GM19023 (cell line): ENCODE measurements around the gene PRR3.
A peak's percentile ranks its signal among the peaks of the same experiment; 100 is the strongest.

Source experiments
- ATAC-seq: cut with Tn5 transposase; IDR thresholded peaks from one replicate; pipeline ENCODE4 v1.9.1; 2021; ENCODE audit warnings: mild to moderate bottlenecking, moderate library complexity; ENCODE audit not compliant: unreplicated experiment

PRR3 gene

GRCh38 chr6:30533460-30534294 lies 23.4 kb upstream of the PRR3 start:
- ATAC-seq = no peak

GRCh38 chr6:30537931-30538330 lies 19.2 kb upstream of the PRR3 start:
- no peak for ATAC-seq

- ATAC-seq = no peak
Observed at GRCh38 chr6:30541515-30542403, 15.3 kb upstream of the PRR3 start.

GRCh38 chr6:30542404-30542725 lies 14.7 kb upstream of the PRR3 start:
- no peak for ATAC-seq

GRCh38 chr6:30542915-30543314 lies 14.2 kb upstream of the PRR3 start:
- no peak for ATAC-seq

- ATAC-seq = no peak
Observed at GRCh38 chr6:30543821-30544220, 13.3 kb upstream of the PRR3 start.

GRCh38 chr6:30544666-30545272 lies 12.3 kb upstream of the PRR3 start:
- ATAC-seq = no peak

- no peak for ATAC-seq
Observed at GRCh38 chr6:30547454-30547853, 9.6 kb upstream of the PRR3 start.

GRCh38 chr6:30548375-30548774 lies 8.7 kb upstream of the PRR3 start:
- ATAC-seq = no peak

GRCh38 chr6:30554404-30554803 lies 2.7 kb upstream of the PRR3 start:
- ATAC-seq = no peak

GRCh38 chr6:30554962-30555815 lies 1.9 kb upstream of the PRR3 start:
- ATAC-seq = peak; percentile 7

- ATAC-seq = no peak
Observed at GRCh38 chr6:30555816-30556065, 1.4 kb upstream of the PRR3 start.

- peak; percentile 81 for ATAC-seq
Observed at GRCh38 chr6:30556066-30556905, 809 bp upstream of the PRR3 start, which contains the start of gene GNL1. GNL1 (minus strand) TSS chr6:30556489; CDS start chr6:30556203, 286 bp downstream.

GRCh38 chr6:30557683-30557981 lies 537 bp downstream of the PRR3 start:
- no peak for ATAC-seq

GRCh38 chr6:30560930-30561329 lies 3.8 kb downstream of the PRR3 start:
- ATAC-seq = no peak

- ATAC-seq = no peak
Observed at GRCh38 chr6:30562470-30563425, 5.7 kb downstream of the PRR3 start.

- no peak for ATAC-seq
Observed at GRCh38 chr6:30564114-30564513, 7.0 kb downstream of the PRR3 start.

- no peak for ATAC-seq
Observed at GRCh38 chr6:30565772-30566171, 8.7 kb downstream of the PRR3 start.

- ATAC-seq = no peak
Observed at GRCh38 chr6:30568245-30568644, 11.2 kb downstream of the PRR3 start.
